ENCODE results near the gene RASD1. TPM values are rescaled to one million over a fixed set of nuclear protein-coding genes. Genes with fewer than 3 reads are reported as not detected.

RASD1 gene
- total and polyA plus RNA-seq, 2 experiments from 2014 or later, result 23.5 to 46.9 TPM

DNA sequence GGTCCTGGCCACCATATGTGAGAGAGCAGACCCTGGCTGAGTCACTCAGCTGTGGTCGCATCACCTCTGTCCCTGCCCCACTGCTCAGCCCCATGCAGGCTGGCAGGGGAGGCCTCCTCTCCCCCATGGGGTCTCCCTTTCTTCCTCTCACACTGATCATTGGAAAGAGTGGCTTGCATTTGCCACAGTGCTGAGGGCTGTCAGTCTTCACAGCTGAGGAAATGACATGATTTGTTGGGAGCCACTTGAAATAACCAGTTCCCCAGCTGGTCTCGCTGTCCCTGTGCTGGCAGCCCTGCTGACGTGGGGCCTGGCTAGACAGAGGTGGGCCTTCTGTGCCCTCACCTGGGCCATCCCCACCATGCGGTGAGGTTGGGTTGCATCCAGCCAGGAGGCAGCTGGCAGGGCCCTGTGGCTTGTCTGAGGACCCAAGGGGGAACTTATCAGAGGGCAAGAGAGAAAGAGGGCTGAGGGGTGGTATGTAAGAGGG is 49.5 kb downstream of the RASD1 start:
- H3K4me3 ChIP-seq, result no peak overlapping the region
- no peak for TF ChIP-seq EZH2phosphoT487 (IDR thresholded peaks at IDR 0.05; ENCODE audit: low read depth, severe bottlenecking, unreplicated experiment)
- no peaks in the 10 kb centered on the region for H3K9me3 ChIP-seq (ENCODE audit: low read depth)
- 80% methylated on average over 4 of the region's 4 CpGs for WGBS (ENCODE audit: low lambda C conversion rate, missing lambda C conversion rate)
- H4K20me1 ChIP-seq (ENCODE audit: insufficient read depth, poor library complexity, severe bottlenecking), result no peaks in the 10 kb centered on the region
- H3K79me2 ChIP-seq, result no peaks in the 10 kb centered on the region
- H3K27ac ChIP-seq, result peak overlapping the region; percentile 83
- DNase-seq (ENCODE audit: low spot score), result no peak
- H3K36me3 ChIP-seq (replicated peaks; ENCODE audit: insufficient read depth, low read depth), result no peaks in the 10 kb centered on the region
- no peaks in the 10 kb centered on the region for H3K27me3 ChIP-seq
- peak overlapping the region; percentile 33 for H3K4me2 ChIP-seq
- no peaks in the 10 kb centered on the region for H3K9me2 ChIP-seq (replicated peaks; ENCODE audit: insufficient read depth)
- H2AFZ ChIP-seq, result no peak overlapping the region
- H3K4me1 ChIP-seq (ENCODE audit: insufficient read depth), result no peaks in the 10 kb centered on the region

DNA sequence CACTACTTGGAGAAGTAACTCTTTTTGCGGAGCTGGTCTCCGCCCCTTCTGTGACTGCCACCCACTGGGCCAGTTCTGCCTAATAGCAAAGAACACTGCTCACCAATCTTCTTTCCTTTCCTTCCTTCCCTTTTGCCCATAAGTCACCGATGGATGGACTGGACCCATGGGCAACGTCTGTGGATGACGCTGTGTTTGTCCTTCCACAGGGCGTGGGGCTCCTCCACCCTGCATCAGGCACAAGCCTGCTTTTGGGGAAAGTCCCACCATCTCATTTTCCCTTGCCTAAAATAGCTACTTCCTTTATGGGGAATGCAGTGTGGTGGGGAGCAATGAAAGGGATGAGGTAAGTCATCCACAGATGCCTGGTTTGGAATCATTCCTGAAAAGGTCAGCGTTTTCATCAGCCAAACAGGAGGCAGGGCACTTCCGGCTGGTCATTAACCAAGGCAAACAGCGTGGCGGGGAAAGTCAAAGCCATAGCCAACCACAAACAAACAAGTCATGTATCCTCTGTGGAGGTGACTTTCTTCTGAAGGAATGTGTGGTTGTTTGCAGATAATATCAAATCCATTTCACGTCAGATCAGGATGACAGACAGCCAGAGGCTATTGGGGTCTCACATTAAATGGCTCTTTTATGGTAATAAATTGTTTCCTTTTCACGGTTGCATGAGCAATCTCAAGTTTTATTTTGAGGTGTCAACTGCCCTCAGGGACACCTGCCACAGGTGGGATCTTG is 50.1 kb downstream of the RASD1 start:
- peak; percentile 80 for DNase-seq (ENCODE audit: low spot score)

DNA sequence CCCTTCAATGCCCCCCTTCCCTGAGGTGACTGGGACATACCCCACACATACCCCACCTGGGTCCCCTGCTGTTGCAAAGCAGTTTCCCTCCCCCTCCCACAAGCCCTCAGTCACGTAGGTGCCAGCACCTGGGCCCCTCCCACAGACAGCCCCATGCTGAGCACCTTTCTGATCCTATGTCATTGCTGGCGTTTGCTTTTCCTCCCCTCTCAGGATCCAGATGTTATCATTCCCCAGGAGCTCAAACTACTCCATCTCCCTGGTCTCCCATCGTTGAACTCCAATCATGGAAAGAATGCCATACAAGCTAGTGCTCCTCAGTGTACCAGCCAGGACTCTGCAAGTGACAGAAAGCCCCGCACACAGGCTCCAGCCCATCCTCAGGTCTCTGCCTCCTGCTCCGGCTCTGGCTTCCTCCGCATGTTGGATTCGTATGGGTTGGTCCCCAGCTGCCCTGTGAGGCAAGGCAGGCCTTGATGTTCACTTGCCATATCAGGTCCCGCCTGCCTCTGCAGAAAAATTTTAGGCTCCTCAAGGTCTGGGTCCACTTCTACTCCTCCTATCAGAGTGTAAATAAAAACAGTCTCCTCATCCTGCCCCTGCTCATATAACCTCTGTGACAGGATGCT is 50.8 kb downstream of the RASD1 start:
- WGBS (ENCODE audit: low lambda C conversion rate, missing lambda C conversion rate), result 64% methylated on average over 8 of the region's 8 CpGs
- peak overlapping the region; percentile 67 for H3K27ac ChIP-seq
- no peaks in the 10 kb centered on the region for H3K9me2 ChIP-seq (replicated peaks; ENCODE audit: insufficient read depth)
- no peak overlapping the region for H2AFZ ChIP-seq
- H3K36me3 ChIP-seq (replicated peaks; ENCODE audit: insufficient read depth, low read depth), result no peaks in the 10 kb centered on the region
- H3K79me2 ChIP-seq, result no peaks in the 10 kb centered on the region
- H3K4me1 ChIP-seq (ENCODE audit: insufficient read depth), result no peaks in the 10 kb centered on the region
- TF ChIP-seq EZH2phosphoT487 (IDR thresholded peaks at IDR 0.05; ENCODE audit: low read depth, severe bottlenecking, unreplicated experiment) (no peak), EZH2 (IDR thresholded peaks at IDR 0.05; ENCODE audit: borderline replicate concordance) (no peak)
- TF ChIP-seq, protein P1, sequence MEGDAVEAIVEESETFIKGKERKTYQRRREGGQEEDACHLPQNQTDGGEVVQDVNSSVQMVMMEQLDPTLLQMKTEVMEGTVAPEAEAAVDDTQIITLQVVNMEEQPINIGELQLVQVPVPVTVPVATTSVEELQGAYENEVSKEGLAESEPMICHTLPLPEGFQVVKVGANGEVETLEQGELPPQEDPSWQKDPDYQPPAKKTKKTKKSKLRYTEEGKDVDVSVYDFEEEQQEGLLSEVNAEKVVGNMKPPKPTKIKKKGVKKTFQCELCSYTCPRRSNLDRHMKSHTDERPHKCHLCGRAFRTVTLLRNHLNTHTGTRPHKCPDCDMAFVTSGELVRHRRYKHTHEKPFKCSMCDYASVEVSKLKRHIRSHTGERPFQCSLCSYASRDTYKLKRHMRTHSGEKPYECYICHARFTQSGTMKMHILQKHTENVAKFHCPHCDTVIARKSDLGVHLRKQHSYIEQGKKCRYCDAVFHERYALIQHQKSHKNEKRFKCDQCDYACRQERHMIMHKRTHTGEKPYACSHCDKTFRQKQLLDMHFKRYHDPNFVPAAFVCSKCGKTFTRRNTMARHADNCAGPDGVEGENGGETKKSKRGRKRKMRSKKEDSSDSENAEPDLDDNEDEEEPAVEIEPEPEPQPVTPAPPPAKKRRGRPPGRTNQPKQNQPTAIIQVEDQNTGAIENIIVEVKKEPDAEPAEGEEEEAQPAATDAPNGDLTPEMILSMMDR (IDR thresholded peaks at IDR 0.05; ENCODE audit: poor library complexity), result no peak
- H4K20me1 ChIP-seq (ENCODE audit: insufficient read depth, poor library complexity, severe bottlenecking), result no peaks in the 10 kb centered on the region
- no peaks in the 10 kb centered on the region for H3K9me3 ChIP-seq (ENCODE audit: low read depth)
- H3K4me2 ChIP-seq, result no peak overlapping the region
- H3K27me3 ChIP-seq, result no peaks in the 10 kb centered on the region
- no peak overlapping the region for H3K4me3 ChIP-seq
- no peak for DNase-seq (ENCODE audit: low spot score)

More for the DNA sequence above, 50.1 kb downstream of the RASD1 start:
- Histone ChIP-seq H3K27me3 (no peaks in the 10 kb centered on the region), H3K79me2 (no peaks in the 10 kb centered on the region), H3K4me3 (no peak overlapping the region), H3K9me2 (replicated peaks; ENCODE audit: insufficient read depth) (no peaks in the 10 kb centered on the region), H4K20me1 (ENCODE audit: insufficient read depth, poor library complexity, severe bottlenecking) (no peaks in the 10 kb centered on the region), H3K4me1 (ENCODE audit: insufficient read depth) (no peaks in the 10 kb centered on the region), H2AFZ (no peak overlapping the region), H3K9me3 (ENCODE audit: low read depth) (no peaks in the 10 kb centered on the region), H3K36me3 (replicated peaks; ENCODE audit: insufficient read depth, low read depth) (no peaks in the 10 kb centered on the region), H3K27ac (peak overlapping the region; percentile 83), H3K4me2 (peak overlapping the region; percentile 33)
- TF ChIP-seq, protein P1 (IDR thresholded peaks at IDR 0.05; ENCODE audit: poor library complexity), result no peak
- TF ChIP-seq EZH2phosphoT487 (IDR thresholded peaks at IDR 0.05; ENCODE audit: low read depth, severe bottlenecking, unreplicated experiment) (no peak), EZH2 (IDR thresholded peaks at IDR 0.05; ENCODE audit: borderline replicate concordance) (no peak)
- 63% methylated on average over 12 of the region's 12 CpGs for WGBS (ENCODE audit: low lambda C conversion rate, missing lambda C conversion rate)

Small RNAs within 50 kb of the gene (small RNA-seq; reads per million reads assigned to genes)
- not detected for gene RF00019

Other genes starting within 250 kb of the RASD1 start
- gene COPS3, start 215.1 kb downstream of the RASD1 start, total RNA-seq, result 69.1 and 69.5 TPM in 2 replicates
- 56.4 and 62.9 TPM in 2 replicates for gene COPS3, start 215.1 kb downstream of the RASD1 start, polyA plus RNA-seq
- gene NT5M, start 193.0 kb downstream of the RASD1 start, total RNA-seq, result 2.6 and 3.4 TPM in 2 replicates
- 3.3 and 3.5 TPM in 2 replicates for gene NT5M, start 193.0 kb downstream of the RASD1 start, polyA plus RNA-seq
- 17.3 and 19.7 TPM in 2 replicates for gene MED9, start 19.4 kb downstream of the RASD1 start, total RNA-seq
- gene MED9, start 19.4 kb downstream of the RASD1 start, polyA plus RNA-seq, result 17.1 and 21.1 TPM in 2 replicates
- 50.1 and 58.6 TPM in 2 replicates for gene PEMT, start 95.3 kb upstream of the RASD1 start, total RNA-seq
- 70.4 and 78.9 TPM in 2 replicates for gene PEMT, start 95.3 kb upstream of the RASD1 start, polyA plus RNA-seq
- gene RAI1, start 185.1 kb upstream of the RASD1 start, total RNA-seq, result 19.2 and 23.8 TPM in 2 replicates
- 18.7 and 20.2 TPM in 2 replicates for gene RAI1, start 185.1 kb upstream of the RASD1 start, polyA plus RNA-seq